ENCODE measurements around the gene SRPX. TPM values are rescaled to one million over a fixed set of nuclear protein-coding genes. Genes with fewer than 3 reads are reported as not detected.

Gene SRPX
- total and polyA plus RNA-seq, 4 donors = 14.1 to 110 (median 57.3) TPM

DNA sequence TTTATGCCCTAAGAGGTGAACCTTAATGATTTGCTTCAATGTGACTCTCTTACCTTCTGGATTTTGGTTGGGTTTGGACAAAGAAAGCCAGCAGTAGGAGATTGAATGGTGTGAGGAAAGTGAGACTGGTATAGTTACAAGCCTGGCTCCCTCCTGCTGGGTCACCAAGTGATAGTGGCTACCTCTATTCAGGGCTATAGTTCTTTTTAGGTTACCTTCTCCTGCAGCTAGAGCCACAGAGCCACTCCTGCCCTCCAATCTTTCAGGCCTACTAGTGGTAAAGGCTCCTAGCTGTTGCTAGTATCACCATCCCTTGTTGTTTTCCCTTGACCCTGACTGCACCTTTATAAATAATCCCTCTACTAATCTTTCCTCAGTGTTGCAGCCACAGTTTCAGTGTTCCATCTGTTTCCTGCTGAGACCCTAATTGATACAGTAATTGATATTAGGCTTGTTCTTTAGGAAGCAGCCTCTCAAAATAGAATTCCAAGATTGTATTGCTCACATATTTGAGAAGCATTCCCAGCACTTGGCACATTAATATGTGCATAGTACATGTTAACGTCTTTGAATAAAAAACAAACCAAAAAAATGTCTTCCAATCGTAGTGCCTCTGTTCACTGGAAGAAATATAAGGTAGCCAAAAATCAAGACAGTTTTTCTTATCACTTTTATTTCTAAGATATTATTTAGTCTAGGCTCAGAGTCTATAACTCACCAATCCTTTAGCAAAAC, 82.3 kb downstream of the SRPX start:
- no peak overlapping the region for H3K4me3 ChIP-seq (ENCODE audit: low read length in 2 of 2)
- ATAC-seq (ENCODE audit: low FRiP score) (no peak), DNase-seq (no peak)
- no peaks in the 10 kb centered on the region for H3K27me3 ChIP-seq (ENCODE audit: control insufficient read depth in 1 of 2, insufficient read depth in 2 of 2, low read length in 1 of 2)
- WGBS, 2 donors = 62 to 73% methylated on average over 2 of the region's 2 CpGs
- intact Hi-C loops (cut with DNase I) = no loop called here
- no peaks in the 10 kb centered on the region for H3K4me1 ChIP-seq (ENCODE audit: control insufficient read depth in 1 of 2, insufficient read depth in 2 of 2, low read length in 2 of 2)
- H3K27ac ChIP-seq (ENCODE audit: low read depth in 1 of 2, low read length in 2 of 2) = no peak overlapping the region
- H3K36me3 ChIP-seq (ENCODE audit: control insufficient read depth in 1 of 2, insufficient read depth in 2 of 2, low read length in 1 of 2) = no peaks in the 10 kb centered on the region
- H3K9me3 ChIP-seq (ENCODE audit: control insufficient read depth, low read length) = no peaks in the 10 kb centered on the region

DNA sequence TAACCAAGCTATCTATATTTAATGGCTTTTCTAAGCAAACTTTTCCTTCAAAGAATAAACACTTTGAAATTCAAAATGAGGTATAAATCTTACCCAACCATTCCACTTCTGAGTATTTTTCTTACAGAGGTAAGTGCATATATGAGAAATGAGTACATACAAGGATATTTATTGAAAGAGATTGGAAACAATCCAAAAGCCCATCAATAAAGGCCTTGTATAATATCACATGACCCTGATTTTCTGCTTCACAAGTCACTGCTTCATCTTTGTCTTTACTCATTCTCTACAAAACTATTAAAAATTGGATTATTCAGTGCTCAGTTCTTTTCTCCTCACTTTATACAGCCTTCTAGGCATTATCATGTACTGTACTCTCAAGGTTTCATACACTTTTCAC, 91.3 kb downstream of the SRPX start:
- H3K27me3 ChIP-seq (ENCODE audit: control insufficient read depth in 1 of 2, insufficient read depth in 2 of 2, low read length in 1 of 2) = no peaks in the 10 kb centered on the region
- no peak overlapping the region for H3K4me3 ChIP-seq (ENCODE audit: low read length in 2 of 2)
- DNase-seq = no peak

DNA sequence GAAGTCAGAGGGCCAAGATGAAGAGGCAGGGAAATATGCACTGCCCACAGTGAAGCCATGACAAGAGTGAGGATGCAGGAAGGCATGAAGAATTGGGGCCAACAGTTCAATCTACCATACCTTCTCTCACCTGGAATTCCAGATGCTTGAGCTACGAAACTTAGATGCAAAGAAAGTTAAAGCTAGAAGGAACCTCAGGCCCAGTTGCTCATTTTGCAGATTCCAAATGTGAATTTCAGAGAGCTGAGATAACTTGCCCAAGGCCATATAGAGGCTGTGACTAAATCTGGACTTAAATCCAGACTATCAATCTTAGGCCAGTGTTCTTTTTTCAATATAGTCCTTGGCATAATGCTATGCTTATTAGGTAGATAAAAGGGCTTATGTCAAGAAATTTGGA, 92.7 kb downstream of the SRPX start:
- Histone ChIP-seq H3K9me3 (ENCODE audit: control insufficient read depth, low read length) (no peaks in the 10 kb centered on the region), H3K36me3 (ENCODE audit: control insufficient read depth in 1 of 2, insufficient read depth in 2 of 2, low read length in 1 of 2) (no peaks in the 10 kb centered on the region), H3K4me1 (ENCODE audit: control insufficient read depth in 1 of 2, insufficient read depth in 2 of 2, low read length in 2 of 2) (no peaks in the 10 kb centered on the region), H3K27ac (ENCODE audit: low read depth in 1 of 2, low read length in 2 of 2) (no peak overlapping the region), H3K4me3 (ENCODE audit: low read length in 2 of 2) (no peak overlapping the region), H3K27me3 (ENCODE audit: control insufficient read depth in 1 of 2, insufficient read depth in 2 of 2, low read length in 1 of 2) (no peaks in the 10 kb centered on the region)
- WGBS, 2 donors = 81 to 93% methylated on average over 1 of the region's 1 CpG
- ATAC-seq (ENCODE audit: low FRiP score) (no peak), DNase-seq (no peak)
- intact Hi-C loops (cut with DNase I) = no loop called here

More for the DNA sequence above, 91.3 kb downstream of the SRPX start:
- Histone ChIP-seq H3K9me3 (ENCODE audit: control insufficient read depth, low read length) (no peaks in the 10 kb centered on the region), H3K27ac (ENCODE audit: low read depth in 1 of 2, low read length in 2 of 2) (no peak overlapping the region), H3K4me1 (ENCODE audit: control insufficient read depth in 1 of 2, insufficient read depth in 2 of 2, low read length in 2 of 2) (no peaks in the 10 kb centered on the region), H3K36me3 (ENCODE audit: control insufficient read depth in 1 of 2, insufficient read depth in 2 of 2, low read length in 1 of 2) (no peaks in the 10 kb centered on the region)
- intact Hi-C loops (cut with DNase I) = no loop called here
- no peak for ATAC-seq (ENCODE audit: low FRiP score)

DNA sequence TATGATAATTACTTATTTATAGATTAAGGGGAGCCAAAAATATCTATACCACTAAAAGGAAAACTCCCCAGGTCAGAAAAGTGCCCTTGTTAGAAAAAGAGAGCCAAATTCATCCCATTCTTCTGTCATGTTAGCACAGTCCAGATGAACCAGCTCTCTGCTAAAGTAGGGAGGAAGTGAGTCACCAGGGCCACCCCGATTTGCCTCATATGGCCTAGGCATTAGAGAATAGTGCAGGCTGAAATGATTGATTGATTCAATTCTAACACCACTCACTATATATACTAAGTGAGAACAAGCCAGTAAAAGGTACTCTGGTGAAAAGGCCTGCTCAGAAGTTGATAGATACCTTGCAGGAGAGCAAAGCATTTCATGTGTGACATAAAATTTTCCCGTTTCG, 94.5 kb downstream of the SRPX start:
- no peak overlapping the region for H3K27ac ChIP-seq (ENCODE audit: low read depth in 1 of 2, low read length in 2 of 2)
- intact Hi-C loops (cut with DNase I) = no loop called here
- H3K9me3 ChIP-seq (ENCODE audit: control insufficient read depth, low read length) = no peaks in the 10 kb centered on the region
- no peak overlapping the region for H3K4me3 ChIP-seq (ENCODE audit: low read length in 2 of 2)
- H3K36me3 ChIP-seq (ENCODE audit: control insufficient read depth in 1 of 2, insufficient read depth in 2 of 2, low read length in 1 of 2) = no peaks in the 10 kb centered on the region
- no peak for DNase-seq
- no peak for ATAC-seq (ENCODE audit: low FRiP score)
- no peaks in the 10 kb centered on the region for H3K27me3 ChIP-seq (ENCODE audit: control insufficient read depth in 1 of 2, insufficient read depth in 2 of 2, low read length in 1 of 2)
- H3K4me1 ChIP-seq (ENCODE audit: control insufficient read depth in 1 of 2, insufficient read depth in 2 of 2, low read length in 2 of 2) = no peaks in the 10 kb centered on the region
- WGBS, 2 donors = 76 to 91% methylated on average over 3 of the region's 3 CpGs

DNA sequence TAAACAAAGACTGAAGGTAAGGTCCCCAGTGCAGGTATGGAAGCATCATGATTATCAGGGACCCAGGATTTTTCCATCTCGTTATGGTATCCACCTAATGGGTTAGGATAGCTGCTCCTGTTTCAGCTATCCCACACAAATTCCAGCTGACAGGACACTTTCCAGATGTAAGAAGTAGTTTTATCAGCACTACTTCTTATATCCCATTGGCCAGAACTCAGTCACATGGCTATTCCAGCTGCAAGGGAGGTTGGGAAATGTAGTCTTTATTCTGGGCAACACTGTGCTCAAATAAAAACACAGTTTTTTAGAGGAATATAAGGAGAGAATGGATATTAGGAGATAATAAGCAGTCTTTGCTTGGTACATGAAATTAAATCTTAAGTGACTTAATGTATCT, 96.7 kb downstream of the SRPX start:
- no peak for DNase-seq
- no peaks in the 10 kb centered on the region for H3K9me3 ChIP-seq (ENCODE audit: control insufficient read depth, low read length)
- H3K36me3 ChIP-seq (ENCODE audit: control insufficient read depth in 1 of 2, insufficient read depth in 2 of 2, low read length in 1 of 2) = no peaks in the 10 kb centered on the region
- WGBS, 2 donors = 72 to 83% methylated on average over 1 of the region's 1 CpG
- no peak for ATAC-seq (ENCODE audit: low FRiP score)
- intact Hi-C loops (cut with DNase I) = no loop called here
- no peaks in the 10 kb centered on the region for H3K27me3 ChIP-seq (ENCODE audit: control insufficient read depth in 1 of 2, insufficient read depth in 2 of 2, low read length in 1 of 2)
- H3K27ac ChIP-seq (ENCODE audit: low read depth in 1 of 2, low read length in 2 of 2) = no peak overlapping the region
- H3K4me1 ChIP-seq (ENCODE audit: control insufficient read depth in 1 of 2, insufficient read depth in 2 of 2, low read length in 2 of 2) = no peaks in the 10 kb centered on the region
- no peak overlapping the region for H3K4me3 ChIP-seq (ENCODE audit: low read length in 2 of 2)

DNA sequence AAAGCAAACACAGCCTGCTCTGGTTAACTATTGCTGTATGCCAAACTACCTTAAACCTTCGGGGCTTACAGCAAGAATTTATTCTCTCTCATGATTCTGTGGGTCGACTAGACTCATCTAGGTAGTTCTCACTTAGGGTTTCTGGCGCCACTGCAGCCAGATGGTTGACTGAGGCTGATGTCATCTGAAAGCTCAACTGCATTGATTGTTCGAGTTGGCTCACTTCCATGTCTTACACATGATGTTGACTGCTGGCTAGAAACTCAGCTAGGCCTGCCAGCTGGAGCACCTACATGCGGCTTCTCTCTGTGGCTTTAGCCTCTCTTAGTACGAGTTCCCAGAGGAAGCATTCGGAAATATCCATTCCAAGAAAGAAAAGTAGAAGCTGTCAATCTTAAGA, 103.2 kb downstream of the SRPX start:
- Histone ChIP-seq H3K27ac (ENCODE audit: low read depth in 1 of 2, low read length in 2 of 2) (no peak overlapping the region), H3K36me3 (ENCODE audit: control insufficient read depth in 1 of 2, insufficient read depth in 2 of 2, low read length in 1 of 2) (no peaks in the 10 kb centered on the region), H3K27me3 (ENCODE audit: control insufficient read depth in 1 of 2, insufficient read depth in 2 of 2, low read length in 1 of 2) (no peaks in the 10 kb centered on the region), H3K4me3 (ENCODE audit: low read length in 2 of 2) (no peak overlapping the region), H3K9me3 (ENCODE audit: control insufficient read depth, low read length) (no peaks in the 10 kb centered on the region), H3K4me1 (ENCODE audit: control insufficient read depth in 1 of 2, insufficient read depth in 2 of 2, low read length in 2 of 2) (no peaks in the 10 kb centered on the region)
- no peak for ATAC-seq (ENCODE audit: low FRiP score)
- intact Hi-C loops (cut with DNase I) = no loop called here
- DNase-seq = no peak
- WGBS, 2 donors = 61 to 64% methylated on average over 7 of the region's 7 CpGs

DNA sequence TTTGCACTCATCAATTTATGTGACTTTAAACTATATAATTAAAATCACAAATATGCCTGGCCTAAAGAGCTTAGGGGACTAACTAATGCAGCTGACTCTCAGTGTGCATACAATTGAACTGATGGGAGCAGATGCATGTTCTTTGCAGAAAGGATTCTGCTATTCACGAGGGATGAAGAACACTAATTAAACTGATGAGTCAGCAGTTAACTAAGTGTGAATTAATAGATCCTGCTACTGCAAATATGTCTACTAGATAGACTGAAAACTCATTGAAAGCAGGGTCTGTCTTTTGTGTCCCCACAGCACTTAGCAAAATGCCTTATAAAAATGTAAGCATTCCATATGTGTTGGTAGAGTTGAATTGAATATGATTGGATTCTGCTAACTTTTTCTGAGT, 104.0 kb downstream of the SRPX start:
- ATAC-seq (ENCODE audit: low FRiP score) = no peak
- Histone ChIP-seq H3K36me3 (ENCODE audit: control insufficient read depth in 1 of 2, insufficient read depth in 2 of 2, low read length in 1 of 2) (no peaks in the 10 kb centered on the region), H3K27me3 (ENCODE audit: control insufficient read depth in 1 of 2, insufficient read depth in 2 of 2, low read length in 1 of 2) (no peaks in the 10 kb centered on the region), H3K4me3 (ENCODE audit: low read length in 2 of 2) (no peak overlapping the region), H3K27ac (ENCODE audit: low read depth in 1 of 2, low read length in 2 of 2) (no peak overlapping the region), H3K9me3 (ENCODE audit: control insufficient read depth, low read length) (no peaks in the 10 kb centered on the region), H3K4me1 (ENCODE audit: control insufficient read depth in 1 of 2, insufficient read depth in 2 of 2, low read length in 2 of 2) (no peaks in the 10 kb centered on the region)
- intact Hi-C loops (cut with DNase I) = no loop called here
- DNase-seq = no peak
- 70 to 77% methylated on average over 1 of the region's 1 CpG for WGBS, 2 donors

DNA sequence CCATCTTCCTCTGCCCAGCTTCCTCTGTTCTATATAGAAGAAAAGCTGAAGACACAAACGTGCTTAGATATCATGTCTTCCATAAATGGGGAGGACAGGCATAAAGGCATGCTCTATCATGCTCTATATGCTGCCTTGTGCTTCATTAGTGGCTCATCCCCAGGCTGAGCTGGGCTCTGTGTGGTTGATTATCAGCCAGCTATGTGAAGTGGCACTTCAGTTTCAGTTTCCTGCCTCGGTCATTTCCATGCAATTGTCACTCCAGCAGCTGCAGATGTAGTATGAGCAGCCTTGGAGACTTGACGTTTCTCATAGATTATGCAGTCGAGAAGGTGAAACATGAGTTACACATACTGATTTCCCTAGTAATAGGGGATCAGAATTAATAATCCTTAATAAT, 108.1 kb downstream of the SRPX start:
- 62 to 90% methylated on average over 4 of the region's 4 CpGs for WGBS, 2 donors
- intact Hi-C loops (cut with DNase I) = no loop called here
- Histone ChIP-seq H3K27me3 (ENCODE audit: control insufficient read depth in 1 of 2, insufficient read depth in 2 of 2, low read length in 1 of 2) (no peaks in the 10 kb centered on the region), H3K4me3 (ENCODE audit: low read length in 2 of 2) (no peak overlapping the region), H3K9me3 (ENCODE audit: control insufficient read depth, low read length) (no peaks in the 10 kb centered on the region), H3K4me1 (ENCODE audit: control insufficient read depth in 1 of 2, insufficient read depth in 2 of 2, low read length in 2 of 2) (peaks cover 0 to 2% of the 10 kb centered on the region in 2 donors), H3K27ac (ENCODE audit: low read depth in 1 of 2, low read length in 2 of 2) (no peak overlapping the region), H3K36me3 (ENCODE audit: control insufficient read depth in 1 of 2, insufficient read depth in 2 of 2, low read length in 1 of 2) (no peaks in the 10 kb centered on the region)
- ATAC-seq (ENCODE audit: low FRiP score) (no peak), DNase-seq (no peak)

DNA sequence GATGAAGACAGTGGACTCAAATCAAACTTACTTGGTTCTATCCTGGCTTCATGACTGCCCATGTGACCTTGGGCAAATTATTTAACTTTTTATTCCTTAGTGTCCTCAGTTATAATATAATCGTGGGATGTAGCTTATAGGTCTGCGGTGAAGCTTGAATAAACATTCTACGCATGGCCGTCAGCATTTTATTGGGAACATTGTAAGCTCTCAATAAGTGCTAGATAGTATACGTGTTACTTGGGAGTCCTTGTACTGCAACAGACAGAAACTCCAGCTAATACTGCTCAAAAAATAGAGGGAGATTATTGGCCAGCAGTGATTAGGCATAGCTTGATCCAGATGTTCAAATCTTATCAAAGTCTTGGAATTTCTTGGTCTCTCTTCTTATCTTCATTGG, 109.5 kb downstream of the SRPX start:
- Histone ChIP-seq H3K36me3 (ENCODE audit: control insufficient read depth in 1 of 2, insufficient read depth in 2 of 2, low read length in 1 of 2) (no peaks in the 10 kb centered on the region), H3K27ac (ENCODE audit: low read depth in 1 of 2, low read length in 2 of 2) (no peak overlapping the region), H3K4me3 (ENCODE audit: low read length in 2 of 2) (no peak overlapping the region), H3K4me1 (ENCODE audit: control insufficient read depth in 1 of 2, insufficient read depth in 2 of 2, low read length in 2 of 2) (peaks cover 0 to 2% of the 10 kb centered on the region in 2 donors), H3K9me3 (ENCODE audit: control insufficient read depth, low read length) (no peaks in the 10 kb centered on the region), H3K27me3 (ENCODE audit: control insufficient read depth in 1 of 2, insufficient read depth in 2 of 2, low read length in 1 of 2) (no peaks in the 10 kb centered on the region)
- 86 to 95% methylated on average over 5 of the region's 5 CpGs for WGBS, 2 donors
- intact Hi-C loops (cut with DNase I) = no loop called here
- no peak for DNase-seq
- no peak for ATAC-seq (ENCODE audit: low FRiP score)
